Hepatocyte (in vitro differentiated cells): ENCODE data around the gene COL4A1. TPM values are rescaled to one million over a fixed set of nuclear protein-coding genes. Genes with fewer than 3 reads are reported as not detected.

Experiments
- DNase-seq: peaks from one replicate; pipeline ENCODE4 v3.0.0-alpha.2; 2016; ENCODE audit warnings: low spot score
- H2AFZ ChIP-seq: fragments of 200-600 bp; sonication (generic); 2 replicates; pipeline ENCODE4 v1.6.0; 2016; ENCODE audit warnings: antibody characterized with exemption, mild to moderate bottlenecking
- H3K27ac ChIP-seq: fragments of 200-600 bp; sonication (generic); 2 replicates; pipeline ENCODE4 v1.5.1; 2016; ENCODE audit warnings: mild to moderate bottlenecking
- H3K27me3 ChIP-seq: fragments of 200-600 bp; sonication (generic); 2 replicates; pipeline ENCODE4 v1.6.1; 2016
- H3K36me3 ChIP-seq: fragments of 200-600 bp; sonication (generic); replicated peaks from 2 replicates; pipeline ENCODE4 v1.5.1; 2016; ENCODE audit warnings: low read depth; ENCODE audit not compliant: insufficient read depth
- H3K4me1 ChIP-seq: fragments of 200-600 bp; sonication (generic); 2 replicates; pipeline ENCODE4 v1.5.1; 2016; ENCODE audit warnings: mild to moderate bottlenecking, moderate library complexity; ENCODE audit not compliant: insufficient read depth
- H3K4me2 ChIP-seq: fragments of 200-600 bp; sonication (generic); 2 replicates; pipeline ENCODE4 v1.6.0; 2016
- H3K4me3 ChIP-seq: fragments of 200-600 bp; sonication (generic); 2 replicates; pipeline ENCODE4 v1.5.1; 2016; ENCODE audit warnings: mild to moderate bottlenecking
- H3K79me2 ChIP-seq: fragments of 200-600 bp; sonication (generic); 2 replicates; pipeline ENCODE4 v1.6.0; 2017; ENCODE audit warnings: mild to moderate bottlenecking
- H3K9me2 ChIP-seq: fragments of 200-600 bp; sonication (generic); replicated peaks from 2 replicates; pipeline ENCODE4 v1.6.0; 2017; ENCODE audit warnings: mild to moderate bottlenecking; ENCODE audit not compliant: insufficient read depth
- H3K9me3 ChIP-seq: fragments of 200-600 bp; sonication (generic); 2 replicates; pipeline ENCODE4 v1.5.1; 2016; ENCODE audit warnings: low read depth, mild to moderate bottlenecking
- H4K20me1 ChIP-seq: fragments of 200-600 bp; sonication (generic); 2 replicates; pipeline ENCODE4 v1.6.0; 2016; ENCODE audit warnings: mild to moderate bottlenecking; ENCODE audit not compliant: insufficient read depth, poor library complexity, severe bottlenecking
- EZH2 ChIP-seq: fragments of 200-600 bp; sonication (generic); IDR thresholded peaks from 2 replicates; pipeline ENCODE4 v1.6.1; 2016; ENCODE audit warnings: antibody characterized with exemption, mild to moderate bottlenecking, borderline replicate concordance
- EZH2phosphoT487 ChIP-seq: fragments of 200-600 bp; sonication (generic); IDR thresholded peaks from one replicate; pipeline ENCODE4 v1.6.1; 2018; ENCODE audit warnings: antibody characterized with exemption, mild to moderate bottlenecking, low read depth, moderate library complexity; ENCODE audit not compliant: unreplicated experiment, severe bottlenecking
- WGBS: methylation state at CpG from one replicate; pipeline ENCODE4 v1.1.6; 2016; ENCODE audit warnings: low lambda C conversion rate; ENCODE audit errors: missing lambda C conversion rate; 5-methylcytosine and 5-hydroxymethylcytosine counted together
- polyA plus RNA-seq: library from polyadenylated mRNA; unstranded; fragments of >200 nt; fragmentation: Nextera tagmentation; extraction: Ambion mirVana; gene quantifications from 2 replicates; pipeline ENCODE4 v1.2.1, GENCODE V29; 2016
- total RNA-seq: library from RNA; depleted of rRNA; stranded (reverse); fragments of >200 nt; gene quantifications from 2 replicates; pipeline ENCODE4 v1.2.3, GENCODE V29; 2014
- TF ChIP-seq, protein P1 (sequence below): fragments of 200-600 bp; sonication (generic); IDR thresholded peaks from 2 replicates; pipeline ENCODE4 v1.5.1; 2016; ENCODE audit warnings: antibody characterized with exemption, mild to moderate bottlenecking; ENCODE audit not compliant: poor library complexity

Gene COL4A1
- total and polyA plus RNA-seq, 2 experiments from 2014 or later: 138 to 269 TPM

DNA sequence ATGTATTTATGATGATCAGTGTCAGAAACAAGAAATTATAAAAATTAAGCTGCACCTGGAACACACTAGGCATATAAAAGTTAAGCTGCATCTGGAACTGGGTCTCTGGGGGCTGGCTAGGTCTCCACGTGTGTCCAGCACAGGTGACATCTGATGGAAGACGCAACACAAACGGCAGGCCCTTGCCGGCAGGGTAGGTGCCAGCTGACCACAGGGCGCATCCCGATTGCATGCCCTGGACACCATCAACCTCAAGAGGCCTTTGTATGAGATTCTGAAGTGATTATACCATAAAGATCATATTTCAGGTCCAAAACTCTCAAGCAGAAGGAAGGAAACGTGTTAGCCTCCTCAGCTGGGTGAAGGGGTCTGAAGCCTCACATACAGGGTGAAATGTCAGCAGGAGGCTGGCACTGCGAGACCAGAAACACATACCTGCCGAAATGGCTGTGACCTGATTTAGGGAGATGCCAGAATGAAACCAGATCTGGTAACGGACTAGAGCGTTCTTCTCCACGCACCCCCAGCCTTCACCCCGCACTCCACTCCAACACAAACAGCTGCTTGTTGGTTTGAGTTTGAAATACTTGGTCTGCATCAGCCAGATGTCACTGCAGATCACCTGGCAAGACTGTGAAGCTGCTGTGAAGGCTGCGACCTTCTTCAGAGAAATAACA, 37.3 kb downstream of the COL4A1 start:
- Histone ChIP-seq H3K27ac (no peak overlapping the region), H3K9me2 (no peaks in the 10 kb centered on the region), H3K79me2 (peaks cover 31% of the 10 kb centered on the region), H3K4me2 (no peak overlapping the region), H2AFZ (no peak overlapping the region), H3K4me3 (no peak overlapping the region), H3K9me3 (no peaks in the 10 kb centered on the region), H3K4me1 (no peaks in the 10 kb centered on the region), H3K27me3 (no peaks in the 10 kb centered on the region), H3K36me3 (no peaks in the 10 kb centered on the region), H4K20me1 (no peaks in the 10 kb centered on the region)
- WGBS: 90% methylated on average over 14 of the region's 14 CpGs
- no peak for DNase-seq
- TF ChIP-seq EZH2phosphoT487 (no peak), EZH2 (no peak)
- TF ChIP-seq, protein P1, sequence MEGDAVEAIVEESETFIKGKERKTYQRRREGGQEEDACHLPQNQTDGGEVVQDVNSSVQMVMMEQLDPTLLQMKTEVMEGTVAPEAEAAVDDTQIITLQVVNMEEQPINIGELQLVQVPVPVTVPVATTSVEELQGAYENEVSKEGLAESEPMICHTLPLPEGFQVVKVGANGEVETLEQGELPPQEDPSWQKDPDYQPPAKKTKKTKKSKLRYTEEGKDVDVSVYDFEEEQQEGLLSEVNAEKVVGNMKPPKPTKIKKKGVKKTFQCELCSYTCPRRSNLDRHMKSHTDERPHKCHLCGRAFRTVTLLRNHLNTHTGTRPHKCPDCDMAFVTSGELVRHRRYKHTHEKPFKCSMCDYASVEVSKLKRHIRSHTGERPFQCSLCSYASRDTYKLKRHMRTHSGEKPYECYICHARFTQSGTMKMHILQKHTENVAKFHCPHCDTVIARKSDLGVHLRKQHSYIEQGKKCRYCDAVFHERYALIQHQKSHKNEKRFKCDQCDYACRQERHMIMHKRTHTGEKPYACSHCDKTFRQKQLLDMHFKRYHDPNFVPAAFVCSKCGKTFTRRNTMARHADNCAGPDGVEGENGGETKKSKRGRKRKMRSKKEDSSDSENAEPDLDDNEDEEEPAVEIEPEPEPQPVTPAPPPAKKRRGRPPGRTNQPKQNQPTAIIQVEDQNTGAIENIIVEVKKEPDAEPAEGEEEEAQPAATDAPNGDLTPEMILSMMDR: no peak

DNA sequence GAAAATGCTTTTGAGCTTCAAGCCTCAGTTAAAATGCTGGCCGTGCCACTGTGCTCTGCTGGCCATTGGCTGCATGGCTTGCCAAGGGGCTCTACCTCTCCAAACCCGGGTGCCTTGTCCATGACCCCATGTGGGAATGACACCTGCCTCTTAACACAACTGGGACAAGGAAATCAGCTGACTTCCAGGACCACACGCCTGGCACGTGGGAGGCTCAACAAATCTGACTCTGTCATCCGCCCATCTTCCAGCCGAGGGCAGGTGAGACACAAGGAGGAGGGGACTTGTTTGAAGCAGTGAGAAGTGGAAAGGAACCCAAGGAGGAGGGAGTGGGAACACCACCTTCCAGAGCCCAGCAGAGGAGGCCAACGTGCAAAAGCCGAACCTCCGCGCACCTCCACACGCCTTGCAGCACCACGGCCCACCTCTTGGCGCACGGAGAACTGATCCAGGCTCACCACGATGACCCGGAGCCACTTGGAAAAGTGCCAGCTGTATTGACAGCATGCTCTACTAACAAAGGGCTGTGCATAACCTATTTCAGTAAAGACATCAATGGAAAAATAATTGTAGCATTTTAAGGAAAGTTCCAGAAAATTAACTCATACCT, 38.3 kb downstream of the COL4A1 start:
- Histone ChIP-seq H4K20me1 (no peaks in the 10 kb centered on the region), H3K79me2 (peaks cover 25% of the 10 kb centered on the region), H3K27ac (no peak overlapping the region), H3K4me3 (no peak overlapping the region), H3K9me3 (no peaks in the 10 kb centered on the region), H3K4me2 (no peak overlapping the region), H2AFZ (no peak overlapping the region), H3K4me1 (peaks cover 5% of the 10 kb centered on the region), H3K36me3 (no peaks in the 10 kb centered on the region), H3K9me2 (no peaks in the 10 kb centered on the region), H3K27me3 (no peaks in the 10 kb centered on the region)
- DNase-seq: no peak
- TF ChIP-seq EZH2 (no peak), EZH2phosphoT487 (no peak)
- TF ChIP-seq, protein P1: no peak
- 93% methylated on average over 16 of the region's 16 CpGs for WGBS

DNA sequence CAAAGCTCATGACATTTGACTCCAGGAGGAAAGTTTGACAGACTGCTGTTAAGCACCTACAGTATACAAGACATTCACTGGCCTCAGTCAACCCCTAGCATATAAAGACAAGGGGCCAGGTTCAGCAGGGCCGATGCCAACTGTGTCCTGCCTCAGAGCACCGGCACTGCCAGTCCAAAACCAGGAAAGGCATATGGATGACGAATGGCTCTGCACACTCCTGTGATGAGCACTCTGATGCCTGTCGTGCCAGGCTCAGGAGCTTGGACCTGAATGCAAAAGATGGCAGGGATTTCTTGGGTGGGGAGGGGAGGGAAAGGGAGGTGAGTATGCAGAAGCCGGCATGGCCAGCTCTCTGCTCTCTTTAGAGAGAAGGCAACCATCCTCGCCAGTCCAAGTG, 38.9 kb downstream of the COL4A1 start:
- DNase-seq: no peak
- no peak for TF ChIP-seq EZH2
- no peak for TF ChIP-seq EZH2phosphoT487
- TF ChIP-seq, protein P1: no peak
- Histone ChIP-seq H4K20me1 (no peaks in the 10 kb centered on the region), H3K9me3 (no peaks in the 10 kb centered on the region), H3K79me2 (peaks cover 28% of the 10 kb centered on the region), H3K27ac (no peak overlapping the region), H2AFZ (no peak overlapping the region), H3K36me3 (no peaks in the 10 kb centered on the region), H3K9me2 (no peaks in the 10 kb centered on the region), H3K4me1 (peaks cover 11% of the 10 kb centered on the region), H3K4me3 (no peak overlapping the region), H3K27me3 (no peaks in the 10 kb centered on the region), H3K4me2 (no peak overlapping the region)
- 95% methylated on average over 6 of the region's 6 CpGs for WGBS
